Measurements from ENCODE around the gene TTLL5.

The TTLL5 gene

DNA sequence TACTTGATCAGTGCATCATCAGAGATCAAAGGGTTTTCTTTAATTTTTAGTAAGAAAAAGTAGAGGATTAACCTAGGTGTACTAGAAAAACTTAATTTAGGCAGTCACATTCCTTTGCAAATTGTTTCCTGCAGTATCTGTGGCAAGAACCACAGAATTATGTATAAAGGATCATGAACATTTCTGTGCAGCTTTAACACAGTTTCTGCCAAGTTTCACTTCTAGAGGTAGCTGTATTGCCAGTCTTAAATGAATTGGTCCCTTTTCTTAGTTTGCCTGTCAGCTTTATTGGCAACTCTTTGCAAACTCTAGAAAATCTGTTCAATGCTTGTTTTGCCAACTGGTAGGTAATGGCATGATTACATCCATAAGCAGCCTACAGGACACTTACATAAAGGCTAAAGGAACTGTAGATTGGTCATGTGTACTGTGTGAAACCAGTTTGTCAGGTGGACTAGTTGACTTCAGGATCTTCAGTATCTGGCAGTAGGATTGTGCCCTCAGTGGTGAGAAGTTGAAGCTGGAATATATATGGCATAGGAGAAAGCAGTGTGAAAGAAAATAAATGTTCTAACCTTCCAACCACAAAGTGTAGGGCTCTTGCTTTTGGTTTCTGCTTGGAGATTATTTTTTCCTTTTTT, 75.9 kb downstream of the TTLL5 start:
- no peak for TF ChIP-seq USF1 (IDR thresholded peaks at IDR 0.05)
- no peak for TF ChIP-seq TCF12 (IDR thresholded peaks at IDR 0.05; ENCODE audit: low read depth)
- TF ChIP-seq CREB1 (IDR thresholded peaks at IDR 0.05; ENCODE audit: low read depth), result no peak
- TF ChIP-seq NFIC (IDR thresholded peaks at IDR 0.05), result no peak
- TF ChIP-seq, protein P1, sequence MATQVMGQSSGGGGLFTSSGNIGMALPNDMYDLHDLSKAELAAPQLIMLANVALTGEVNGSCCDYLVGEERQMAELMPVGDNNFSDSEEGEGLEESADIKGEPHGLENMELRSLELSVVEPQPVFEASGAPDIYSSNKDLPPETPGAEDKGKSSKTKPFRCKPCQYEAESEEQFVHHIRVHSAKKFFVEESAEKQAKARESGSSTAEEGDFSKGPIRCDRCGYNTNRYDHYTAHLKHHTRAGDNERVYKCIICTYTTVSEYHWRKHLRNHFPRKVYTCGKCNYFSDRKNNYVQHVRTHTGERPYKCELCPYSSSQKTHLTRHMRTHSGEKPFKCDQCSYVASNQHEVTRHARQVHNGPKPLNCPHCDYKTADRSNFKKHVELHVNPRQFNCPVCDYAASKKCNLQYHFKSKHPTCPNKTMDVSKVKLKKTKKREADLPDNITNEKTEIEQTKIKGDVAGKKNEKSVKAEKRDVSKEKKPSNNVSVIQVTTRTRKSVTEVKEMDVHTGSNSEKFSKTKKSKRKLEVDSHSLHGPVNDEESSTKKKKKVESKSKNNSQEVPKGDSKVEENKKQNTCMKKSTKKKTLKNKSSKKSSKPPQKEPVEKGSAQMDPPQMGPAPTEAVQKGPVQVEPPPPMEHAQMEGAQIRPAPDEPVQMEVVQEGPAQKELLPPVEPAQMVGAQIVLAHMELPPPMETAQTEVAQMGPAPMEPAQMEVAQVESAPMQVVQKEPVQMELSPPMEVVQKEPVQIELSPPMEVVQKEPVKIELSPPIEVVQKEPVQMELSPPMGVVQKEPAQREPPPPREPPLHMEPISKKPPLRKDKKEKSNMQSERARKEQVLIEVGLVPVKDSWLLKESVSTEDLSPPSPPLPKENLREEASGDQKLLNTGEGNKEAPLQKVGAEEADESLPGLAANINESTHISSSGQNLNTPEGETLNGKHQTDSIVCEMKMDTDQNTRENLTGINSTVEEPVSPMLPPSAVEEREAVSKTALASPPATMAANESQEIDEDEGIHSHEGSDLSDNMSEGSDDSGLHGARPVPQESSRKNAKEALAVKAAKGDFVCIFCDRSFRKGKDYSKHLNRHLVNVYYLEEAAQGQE (IDR thresholded peaks at IDR 0.05; ENCODE audit: low read depth), result no peak
- TF ChIP-seq YY1 (IDR thresholded peaks at IDR 0.05; ENCODE audit: low read depth), result no peak
- no peak for TF ChIP-seq TAF1 (IDR thresholded peaks at IDR 0.05; ENCODE audit: low read depth)
- TF ChIP-seq EP300 (IDR thresholded peaks at IDR 0.05; ENCODE audit: borderline replicate concordance), result no peak
- no peak for TF ChIP-seq ZBTB7A (IDR thresholded peaks at IDR 0.05; ENCODE audit: low read depth)
- no peak for TF ChIP-seq TEAD4 (IDR thresholded peaks at IDR 0.05)
- TF ChIP-seq, protein P2, sequence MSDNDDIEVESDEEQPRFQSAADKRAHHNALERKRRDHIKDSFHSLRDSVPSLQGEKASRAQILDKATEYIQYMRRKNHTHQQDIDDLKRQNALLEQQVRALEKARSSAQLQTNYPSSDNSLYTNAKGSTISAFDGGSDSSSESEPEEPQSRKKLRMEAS (IDR thresholded peaks at IDR 0.05), result no peak
- no peak for TF ChIP-seq RAD21 (IDR thresholded peaks at IDR 0.05; ENCODE audit: low read depth)
- TF ChIP-seq CEBPB (IDR thresholded peaks at IDR 0.05), result no peak
- no peak for TF ChIP-seq FOXM1 (IDR thresholded peaks at IDR 0.05; ENCODE audit: borderline replicate concordance, low read depth)

GRCh38 chr14:75738192-75738591, 77.1 kb downstream of the TTLL5 start:
- no peak for TF ChIP-seq USF1 (IDR thresholded peaks at IDR 0.05)
- no peak for TF ChIP-seq ZBTB7A (IDR thresholded peaks at IDR 0.05; ENCODE audit: low read depth)
- no peak for TF ChIP-seq CREB1 (IDR thresholded peaks at IDR 0.05; ENCODE audit: low read depth)
- TF ChIP-seq TCF12 (IDR thresholded peaks at IDR 0.05; ENCODE audit: low read depth), result no peak
- TF ChIP-seq EGR1 (IDR thresholded peaks at IDR 0.05), result no peak
- TF ChIP-seq EP300 (IDR thresholded peaks at IDR 0.05; ENCODE audit: borderline replicate concordance), result no peak
- TF ChIP-seq YY1 (IDR thresholded peaks at IDR 0.05; ENCODE audit: low read depth), result no peak
- TF ChIP-seq NFIC (IDR thresholded peaks at IDR 0.05), result no peak
- no peak for TF ChIP-seq FOXM1 (IDR thresholded peaks at IDR 0.05; ENCODE audit: borderline replicate concordance, low read depth)
- TF ChIP-seq RAD21 (IDR thresholded peaks at IDR 0.05; ENCODE audit: low read depth), result no peak
- TF ChIP-seq, protein P1 (IDR thresholded peaks at IDR 0.05; ENCODE audit: low read depth), result no peak
- no peak for TF ChIP-seq TAF1 (IDR thresholded peaks at IDR 0.05; ENCODE audit: low read depth)
- TF ChIP-seq, protein P2 (IDR thresholded peaks at IDR 0.05), result no peak
- no peak for TF ChIP-seq TEAD4 (IDR thresholded peaks at IDR 0.05)
- TF ChIP-seq CEBPB (IDR thresholded peaks at IDR 0.05), result no peak

- TF ChIP-seq RAD21 (IDR thresholded peaks at IDR 0.05; ENCODE audit: low read depth) (no peak), ZBTB7A (IDR thresholded peaks at IDR 0.05; ENCODE audit: low read depth) (no peak), YY1 (IDR thresholded peaks at IDR 0.05; ENCODE audit: low read depth) (no peak), NFIC (IDR thresholded peaks at IDR 0.05) (no peak), EGR1 (IDR thresholded peaks at IDR 0.05) (no peak), TCF12 (IDR thresholded peaks at IDR 0.05; ENCODE audit: low read depth) (no peak), CREB1 (IDR thresholded peaks at IDR 0.05; ENCODE audit: low read depth) (no peak), TEAD4 (IDR thresholded peaks at IDR 0.05) (no peak), TAF1 (IDR thresholded peaks at IDR 0.05; ENCODE audit: low read depth) (no peak), CEBPB (IDR thresholded peaks at IDR 0.05) (no peak), EP300 (IDR thresholded peaks at IDR 0.05; ENCODE audit: borderline replicate concordance) (no peak)
- TF ChIP-seq, protein P2 (IDR thresholded peaks at IDR 0.05), result no peak
- TF ChIP-seq, protein P1 (IDR thresholded peaks at IDR 0.05; ENCODE audit: low read depth), result no peak
Observed at GRCh38 chr14:75742867-75743266, 81.8 kb downstream of the TTLL5 start.

DNA sequence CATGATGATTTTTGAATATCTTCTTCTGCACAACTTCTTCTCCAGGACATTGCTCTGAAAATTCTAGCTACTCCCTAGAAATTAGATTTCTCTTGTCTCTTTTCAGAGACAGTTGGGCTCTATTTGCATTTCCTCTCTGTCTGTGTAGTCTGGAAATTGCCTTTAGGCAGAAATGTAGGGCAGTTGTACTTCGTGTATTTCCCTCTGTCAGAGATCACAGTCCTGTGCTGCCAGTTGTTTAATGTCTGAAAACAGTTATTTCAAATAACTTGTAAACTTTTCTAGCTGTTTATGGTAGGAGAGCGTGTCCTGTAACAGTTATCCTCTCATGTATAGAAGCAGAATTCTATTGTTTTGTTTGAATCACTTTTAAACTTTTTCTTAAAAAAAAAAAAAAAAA, 86.9 kb downstream of the TTLL5 start:
- TF ChIP-seq NFIC (IDR thresholded peaks at IDR 0.05) (no peak), USF1 (IDR thresholded peaks at IDR 0.05) (no peak), ZBTB7A (IDR thresholded peaks at IDR 0.05; ENCODE audit: low read depth) (no peak), YY1 (IDR thresholded peaks at IDR 0.05; ENCODE audit: low read depth) (no peak), TEAD4 (IDR thresholded peaks at IDR 0.05) (no peak), EP300 (IDR thresholded peaks at IDR 0.05; ENCODE audit: borderline replicate concordance) (no peak), CEBPB (IDR thresholded peaks at IDR 0.05) (no peak), RAD21 (IDR thresholded peaks at IDR 0.05; ENCODE audit: low read depth) (no peak), EGR1 (IDR thresholded peaks at IDR 0.05) (no peak)
- TF ChIP-seq, protein P1 (IDR thresholded peaks at IDR 0.05; ENCODE audit: low read depth), result no peak
